ENCODE data around the gene GPR32.

Gene GPR32

DNA sequence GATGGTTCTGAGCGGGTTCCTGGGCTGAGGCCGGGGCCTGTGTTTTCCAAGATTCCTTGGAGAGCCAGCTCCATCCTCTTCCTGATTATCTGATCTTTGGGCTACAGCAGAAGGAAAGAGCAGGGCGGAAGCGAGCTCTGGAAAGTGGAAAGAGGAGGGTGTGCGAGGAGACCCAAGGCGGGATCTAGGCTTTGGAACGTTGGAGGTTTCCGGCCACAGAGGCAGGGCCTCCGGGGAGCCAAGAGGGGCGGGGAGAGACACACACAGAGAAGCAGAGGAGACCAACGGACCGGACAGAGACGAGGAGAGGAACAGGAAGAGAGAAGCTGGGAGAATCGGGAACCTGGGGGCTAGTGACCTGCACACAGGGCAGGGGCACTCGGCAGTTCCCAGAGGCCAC, 47.2 kb upstream of the GPR32 start, which contains the start of gene CLEC11A:
TSS of gene CLEC11A (plus strand) at position 296 of the 400 bp plus-strand sequence. CDS start 162 bp downstream, outside the sequence.
- no peak for TF ChIP-seq EZH2phosphoT487 (conservative IDR thresholded peaks at IDR 0.05; ENCODE audit: low read length)
- no peaks in the 10 kb centered on the region for H3K9me2 ChIP-seq (replicated peaks; ENCODE audit: insufficient read depth, low read length)
- no peaks in the 10 kb centered on the region for H3K36me3 ChIP-seq (ENCODE audit: low read length)
- H3F3A ChIP-seq (ENCODE audit: insufficient read depth) = no peaks in the 10 kb centered on the region
- H2AFZ ChIP-seq (ENCODE audit: low read depth, low read length, severe bottlenecking) = no peak within 1 kb of the TSS
- no peaks in the 10 kb centered on the region for H4K20me1 ChIP-seq (ENCODE audit: low read depth, low read length)
- no peaks in the 10 kb centered on the region for H3K27me3 ChIP-seq (ENCODE audit: low read length)
- H3K9ac ChIP-seq (ENCODE audit: low read length) = no peak within 1 kb of the TSS
- no peaks in the 10 kb centered on the region for H3K9me3 ChIP-seq (ENCODE audit: insufficient read depth, low read length)
- H3K4me3 ChIP-seq (ENCODE audit: insufficient read depth, low read length, poor library complexity, severe bottlenecking) = no peak within 1 kb of the TSS
- H3K27ac ChIP-seq (ENCODE audit: low read depth, low read length) = no peak within 1 kb of the TSS
- no peak within 1 kb of the TSS for H3K4me2 ChIP-seq (ENCODE audit: low read depth, low read length, poor library complexity, severe bottlenecking)
- H3K79me2 ChIP-seq (ENCODE audit: insufficient read depth, low read length) = no peaks in the 10 kb centered on the region

DNA sequence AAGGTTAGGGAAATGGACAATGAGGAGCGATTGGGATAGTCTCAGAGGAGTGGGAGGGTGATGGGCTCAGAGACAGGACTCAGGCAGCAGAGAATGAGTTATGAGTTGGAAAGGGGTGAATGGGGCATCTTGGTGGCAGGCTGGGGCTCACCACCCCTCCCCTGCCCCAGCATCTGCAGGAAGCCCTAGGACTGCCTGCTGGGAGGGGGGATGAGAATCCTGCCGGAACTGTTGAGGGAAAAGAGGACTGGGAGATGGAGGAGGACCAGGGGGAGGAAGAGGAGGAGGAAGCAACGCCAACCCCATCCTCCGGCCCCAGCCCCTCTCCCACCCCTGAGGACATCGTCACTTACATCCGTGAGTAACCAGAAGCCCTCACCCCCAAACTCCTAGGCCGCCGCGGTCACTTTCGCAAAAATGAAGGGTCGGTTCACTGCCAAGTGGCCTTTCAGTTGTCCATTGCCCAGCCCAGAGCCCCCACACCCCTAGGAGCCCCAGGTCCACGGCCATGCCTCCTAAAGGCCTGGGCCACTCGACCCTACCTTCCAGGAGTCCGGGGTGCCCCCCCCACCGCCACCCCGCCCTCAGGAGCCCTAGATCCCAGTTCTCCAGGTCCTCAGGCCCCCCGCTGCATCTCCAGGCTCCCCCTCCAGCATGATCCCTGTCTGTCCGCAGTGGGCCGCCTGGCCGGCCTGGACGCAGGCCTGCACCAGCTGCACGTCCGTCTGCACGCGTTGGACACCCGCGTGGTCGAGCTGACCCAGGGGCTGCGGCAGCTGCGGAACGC, 46.3 kb upstream of the GPR32 start:
- H3K9me2 ChIP-seq (replicated peaks; ENCODE audit: insufficient read depth, low read length) = no peaks in the 10 kb centered on the region
- H3K27me3 ChIP-seq (ENCODE audit: low read length) = no peaks in the 10 kb centered on the region
- H3K4me3 ChIP-seq (ENCODE audit: insufficient read depth, low read length, poor library complexity, severe bottlenecking) = no peak overlapping the region
- TF ChIP-seq, protein P1, sequence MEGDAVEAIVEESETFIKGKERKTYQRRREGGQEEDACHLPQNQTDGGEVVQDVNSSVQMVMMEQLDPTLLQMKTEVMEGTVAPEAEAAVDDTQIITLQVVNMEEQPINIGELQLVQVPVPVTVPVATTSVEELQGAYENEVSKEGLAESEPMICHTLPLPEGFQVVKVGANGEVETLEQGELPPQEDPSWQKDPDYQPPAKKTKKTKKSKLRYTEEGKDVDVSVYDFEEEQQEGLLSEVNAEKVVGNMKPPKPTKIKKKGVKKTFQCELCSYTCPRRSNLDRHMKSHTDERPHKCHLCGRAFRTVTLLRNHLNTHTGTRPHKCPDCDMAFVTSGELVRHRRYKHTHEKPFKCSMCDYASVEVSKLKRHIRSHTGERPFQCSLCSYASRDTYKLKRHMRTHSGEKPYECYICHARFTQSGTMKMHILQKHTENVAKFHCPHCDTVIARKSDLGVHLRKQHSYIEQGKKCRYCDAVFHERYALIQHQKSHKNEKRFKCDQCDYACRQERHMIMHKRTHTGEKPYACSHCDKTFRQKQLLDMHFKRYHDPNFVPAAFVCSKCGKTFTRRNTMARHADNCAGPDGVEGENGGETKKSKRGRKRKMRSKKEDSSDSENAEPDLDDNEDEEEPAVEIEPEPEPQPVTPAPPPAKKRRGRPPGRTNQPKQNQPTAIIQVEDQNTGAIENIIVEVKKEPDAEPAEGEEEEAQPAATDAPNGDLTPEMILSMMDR (IDR thresholded peaks at IDR 0.05; ENCODE audit: insufficient read depth, low read length, poor library complexity, severe bottlenecking) = no peak
- no peak for TF ChIP-seq EZH2phosphoT487 (conservative IDR thresholded peaks at IDR 0.05; ENCODE audit: low read length)
- H3K79me2 ChIP-seq (ENCODE audit: insufficient read depth, low read length) = no peaks in the 10 kb centered on the region
- no peak overlapping the region for H3K9ac ChIP-seq (ENCODE audit: low read length)
- H3K27ac ChIP-seq (ENCODE audit: low read depth, low read length) = no peak overlapping the region
- no peaks in the 10 kb centered on the region for H4K20me1 ChIP-seq (ENCODE audit: low read depth, low read length)
- H3K9me3 ChIP-seq (ENCODE audit: insufficient read depth, low read length) = no peaks in the 10 kb centered on the region
- no peaks in the 10 kb centered on the region for H3K36me3 ChIP-seq (ENCODE audit: low read length)
- no peak overlapping the region for H2AFZ ChIP-seq (ENCODE audit: low read depth, low read length, severe bottlenecking)
- H3K4me2 ChIP-seq (ENCODE audit: low read depth, low read length, poor library complexity, severe bottlenecking) = no peak overlapping the region
- no peaks in the 10 kb centered on the region for H3F3A ChIP-seq (ENCODE audit: insufficient read depth)

DNA sequence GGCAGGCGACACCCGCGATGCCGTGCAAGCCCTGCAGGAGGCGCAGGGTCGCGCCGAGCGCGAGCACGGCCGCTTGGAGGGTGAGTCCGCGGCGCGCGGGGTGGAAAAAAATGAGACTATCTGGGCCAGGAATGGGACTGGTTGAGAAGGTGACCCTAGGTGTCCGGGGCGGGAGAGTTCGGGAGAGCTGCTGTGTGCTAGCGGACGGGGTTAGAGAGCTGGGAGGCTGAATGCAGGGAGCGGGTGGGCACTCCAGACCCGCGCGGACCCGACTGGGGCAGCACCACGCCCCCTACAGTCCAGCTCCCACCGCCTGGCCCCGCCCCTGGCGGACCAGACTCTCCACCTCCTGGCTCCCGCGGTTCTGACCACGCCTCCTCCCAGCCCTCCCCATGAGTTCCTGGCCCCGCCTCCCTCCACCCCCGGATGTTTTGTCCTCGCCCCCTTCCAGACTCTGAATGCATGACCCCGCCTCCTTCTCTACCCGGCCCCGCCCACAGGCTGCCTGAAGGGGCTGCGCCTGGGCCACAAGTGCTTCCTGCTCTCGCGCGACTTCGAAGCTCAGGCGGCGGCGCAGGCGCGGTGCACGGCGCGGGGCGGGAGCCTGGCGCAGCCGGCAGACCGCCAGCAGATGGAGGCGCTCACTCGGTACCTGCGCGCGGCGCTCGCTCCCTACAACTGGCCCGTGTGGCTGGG, 45.6 kb upstream of the GPR32 start:
- no peaks in the 10 kb centered on the region for H3K9me2 ChIP-seq (replicated peaks; ENCODE audit: insufficient read depth, low read length)
- no peaks in the 10 kb centered on the region for H4K20me1 ChIP-seq (ENCODE audit: low read depth, low read length)
- TF ChIP-seq, protein P1 (IDR thresholded peaks at IDR 0.05; ENCODE audit: insufficient read depth, low read length, poor library complexity, severe bottlenecking) = no peak
- TF ChIP-seq EZH2phosphoT487 (conservative IDR thresholded peaks at IDR 0.05; ENCODE audit: low read length) = no peak
- no peak overlapping the region for H3K9ac ChIP-seq (ENCODE audit: low read length)
- H3K4me3 ChIP-seq (ENCODE audit: insufficient read depth, low read length, poor library complexity, severe bottlenecking) = no peak overlapping the region
- H3F3A ChIP-seq (ENCODE audit: insufficient read depth) = no peaks in the 10 kb centered on the region
- no peaks in the 10 kb centered on the region for H3K9me3 ChIP-seq (ENCODE audit: insufficient read depth, low read length)
- H3K36me3 ChIP-seq (ENCODE audit: low read length) = no peaks in the 10 kb centered on the region
- H2AFZ ChIP-seq (ENCODE audit: low read depth, low read length, severe bottlenecking) = no peak overlapping the region
- no peak overlapping the region for H3K27ac ChIP-seq (ENCODE audit: low read depth, low read length)
- H3K27me3 ChIP-seq (ENCODE audit: low read length) = no peaks in the 10 kb centered on the region
- no peaks in the 10 kb centered on the region for H3K79me2 ChIP-seq (ENCODE audit: insufficient read depth, low read length)
- no peak overlapping the region for H3K4me2 ChIP-seq (ENCODE audit: low read depth, low read length, poor library complexity, severe bottlenecking)
